H1 (cell line): Measurements from ENCODE around the gene POLH.

Experiments
- CBX8 ChIP-seq: fragments of 300-800, 300-1000 bp; sonication (generic); IDR thresholded peaks from 2 replicates; pipeline ENCODE4 v1.7.1; 2016; ENCODE audit warnings: low read depth, low read length, borderline replicate concordance
- CHD2 ChIP-seq: IDR thresholded peaks from 2 replicates; pipeline ENCODE4 v1.6.1; 2012; ENCODE audit warnings: low read length, improper control_type of control experiment
- CTCF ChIP-seq, 3 experiments: IDR thresholded peaks; 1 replicate in 2 of 3; 2 replicates in 1 of 3; pipeline versions ENCODE4 v1.5.1 to v1.6.1; 2011; ENCODE audit warnings: low read length in 3 of 3, mild to moderate bottlenecking in 3 of 3, inconsistent platforms in 2 of 3, low read depth in 1 of 3, moderate library complexity in 1 of 3; ENCODE audit not compliant: insufficient read depth in 1 of 3; ENCODE audit errors: control extremely low read depth in 1 of 3
- EZH2 ChIP-seq: fragments of 200-600 bp; sonication (generic); IDR thresholded peaks from 2 replicates; pipeline ENCODE4 v1.7.1; 2012; ENCODE audit warnings: low read depth, mild to moderate bottlenecking, moderate library complexity, low read length, inconsistent platforms; ENCODE audit not compliant: severe bottlenecking
- FOSL1 ChIP-seq: IDR thresholded peaks from 2 replicates; pipeline ENCODE4 v1.6.1; 2011; ENCODE audit warnings: mild to moderate bottlenecking, low read depth, low read length, moderate library complexity; ENCODE audit not compliant: insufficient read depth
- GABPA ChIP-seq: IDR thresholded peaks from 2 replicates; pipeline ENCODE4 v1.6.1; 2011; ENCODE audit warnings: mild to moderate bottlenecking, low read length, moderate library complexity, borderline replicate concordance; ENCODE audit not compliant: insufficient read depth
- KDM5A ChIP-seq: fragments of 200-600 bp; IDR thresholded peaks from 2 replicates; pipeline ENCODE4 v1.7.1; 2012; ENCODE audit warnings: mild to moderate bottlenecking, low read length, inconsistent platforms, mixed read lengths
- POLR2A ChIP-seq, 2 experiments: IDR thresholded peaks; 1 replicate in 1 of 2; 2 replicates in 1 of 2; pipeline ENCODE4 v1.6.1; 2011; ENCODE audit warnings: low read depth in 2 of 2, low read length in 2 of 2, mild to moderate bottlenecking in 2 of 2; ENCODE audit errors: control extremely low read depth in 1 of 2
- RAD21 ChIP-seq, 2 experiments: IDR thresholded peaks in 1 of 2; conservative IDR thresholded peaks in 1 of 2; 2 replicates each; pipeline ENCODE4 v1.6.1; 2011; ENCODE audit warnings: low read depth in 2 of 2, low read length in 2 of 2, improper control_type of control experiment in 1 of 2, inconsistent platforms in 1 of 2, mild to moderate bottlenecking in 1 of 2, moderate library complexity in 1 of 2
- RFX5 ChIP-seq: IDR thresholded peaks from 2 replicates; pipeline ENCODE4 v1.6.1; 2011; ENCODE audit warnings: low read depth, low read length, improper control_type of control experiment, borderline replicate concordance
- RXRA ChIP-seq: IDR thresholded peaks from 2 replicates; pipeline ENCODE4 v1.6.1; 2011; ENCODE audit warnings: low read depth, mild to moderate bottlenecking, low read length, moderate library complexity; ENCODE audit not compliant: insufficient read depth
- SIX5 ChIP-seq: IDR thresholded peaks from 2 replicates; pipeline ENCODE4 v1.6.1; 2011; ENCODE audit warnings: mild to moderate bottlenecking, low read depth, low read length
- SUZ12 ChIP-seq: fragments of 200-600 bp; sonication (generic); IDR thresholded peaks from 2 replicates; pipeline ENCODE4 v1.6.1; 2012; ENCODE audit warnings: mild to moderate bottlenecking, inconsistent platforms, low read length, moderate library complexity, mixed read lengths
- YY1 ChIP-seq: IDR thresholded peaks from 2 replicates; pipeline ENCODE4 v1.6.1; 2011; ENCODE audit warnings: low read depth, mild to moderate bottlenecking, low read length

- TF ChIP-seq CBX8: no peak
- TF ChIP-seq CTCF (IDR thresholded peaks at IDR 0.05; ENCODE audit: control extremely low read depth in 1 of 3, insufficient read depth in 1 of 3, low read depth in 1 of 3, low read length in 3 of 3): no peak
- TF ChIP-seq POLR2A (IDR thresholded peaks at IDR 0.05; ENCODE audit: control extremely low read depth in 1 of 2, low read depth in 2 of 2, low read length in 2 of 2): no peak; a peak in 1 of 3 replicates
- TF ChIP-seq RFX5: no peak
- TF ChIP-seq YY1: no peak
- no peak for TF ChIP-seq GABPA
- peak; percentile 74 for TF ChIP-seq CHD2
- peak; percentile 93 for TF ChIP-seq SIX5
- no peak for TF ChIP-seq EZH2
- no peak for TF ChIP-seq SUZ12
- TF ChIP-seq FOSL1: no peak
- no peak for TF ChIP-seq RAD21 (IDR thresholded peaks at IDR 0.05 in 1 of 2, conservative IDR thresholded peaks at IDR 0.05 in 1 of 2; ENCODE audit: low read depth in 2 of 2, low read length in 2 of 2)
- no peak for TF ChIP-seq KDM5A
- TF ChIP-seq RXRA: no peak
Observed at GRCh38 chr6:43629104-43629504, 53.1 kb downstream of the POLH start, which contains the start of gene GTPBP2.
